Thoracic aorta (tissue), 2 donors: ENCODE measurements around the gene CYGB. TPM values are rescaled to one million over a fixed set of nuclear protein-coding genes. Genes with fewer than 3 reads are reported as not detected.
A peak's percentile ranks its signal among the peaks of the same experiment; 100 is the strongest.

Source experiments
- ATAC-seq: fragments of 150-250 bp; one replicate; pipeline ENCODE4 v1.8.0; 2017; ENCODE audit warnings: low read depth; ENCODE audit not compliant: insufficient number of reproducible peaks, low FRiP score
- DNase-seq: peaks from one replicate; pipeline ENCODE4 v3.0.0-alpha.2; 2020; ENCODE audit warnings: low spot score
- H3K27ac ChIP-seq, 2 donors: fragments of 200-600 bp; sonication (generic); 1 replicate in 1 of 2; 2 replicates in 1 of 2; pipeline ENCODE4 v1.5.1; 2016; ENCODE audit warnings: mild to moderate bottlenecking in 2 of 2, moderate library complexity in 2 of 2
- H3K27me3 ChIP-seq: fragments of 200-600 bp; sonication (generic); replicated peaks from 2 replicates; pipeline ENCODE4 v1.6.0; 2016; ENCODE audit warnings: mild to moderate bottlenecking; ENCODE audit not compliant: insufficient read depth
- H3K36me3 ChIP-seq: fragments of 200-600 bp; sonication (generic); one replicate; pipeline ENCODE4 v1.5.1; 2016
- H3K4me1 ChIP-seq, 2 donors: fragments of 200-600 bp; sonication (generic); 1 replicate in 1 of 2; 2 replicates in 1 of 2; pipeline versions ENCODE4 v1.5.1 to v1.6.0; 2016; ENCODE audit warnings: low read depth in 2 of 2, mild to moderate bottlenecking in 1 of 2; ENCODE audit not compliant: control insufficient read depth in 1 of 2
- H3K4me3 ChIP-seq: fragments of 200-600 bp; sonication (generic); 2 replicates; pipeline ENCODE4 v1.5.1; 2016; ENCODE audit warnings: mild to moderate bottlenecking
- H3K9me3 ChIP-seq: fragments of 200-600 bp; sonication (generic); 2 replicates; pipeline ENCODE4 v1.5.1; 2016
- CTCF ChIP-seq: fragments of 200-600 bp; sonication (generic); IDR thresholded peaks from one replicate; pipeline ENCODE4 v1.5.1; 2019; ENCODE audit warnings: antibody characterized with exemption
- total RNA-seq, 2 donors: library from RNA; depleted of rRNA; stranded (reverse); fragments of >200 nt; gene quantifications; one replicate each; pipeline versions ENCODE4 v1.1.0 to v1.2.3, GENCODE V29; 2016

CYGB gene
- total RNA-seq, 2 donors from 2014 or later: 8.3 to 17.7 TPM

GRCh38 chr17:76541739-76542454, 4.4 kb upstream of the CYGB start:
- Histone ChIP-seq H3K9me3 (no peaks in the 10 kb centered on the region), H3K4me3 (no peak overlapping the region), H3K36me3 (no peaks in the 10 kb centered on the region), H3K27ac (no peak overlapping the region), H3K27me3 (peaks cover 5% of the 10 kb centered on the region), H3K4me1 (peaks cover 4 to 25% of the 10 kb centered on the region in 2 donors)
- no peak for TF ChIP-seq CTCF
- ATAC-seq: no peak
- no peak for DNase-seq

GRCh38 chr17:76540381-76541300, 3.1 kb upstream of the CYGB start:
- peak; percentile 73 for DNase-seq
- Histone ChIP-seq H3K4me1 (peaks cover 4 to 27% of the 10 kb centered on the region in 2 donors), H3K27me3 (peaks cover 5% of the 10 kb centered on the region), H3K36me3 (no peaks in the 10 kb centered on the region), H3K27ac (no peak overlapping the region), H3K4me3 (peak overlapping the region; percentile 69), H3K9me3 (no peaks in the 10 kb centered on the region)
- peak; percentile 92 for ATAC-seq
- TF ChIP-seq CTCF: peak; percentile 26

- no peak for ATAC-seq
- no peaks in the 10 kb centered on the region for H3K9me3 ChIP-seq
- H3K4me3 ChIP-seq: peak within 1 kb of the TSS; percentile 69
- H3K36me3 ChIP-seq: no peaks in the 10 kb centered on the region
- no peak within 1 kb of the TSS for H3K27ac ChIP-seq
- no peak for TF ChIP-seq CTCF
- peaks cover 5% of the 10 kb centered on the region for H3K27me3 ChIP-seq
- no peak for DNase-seq
- H3K4me1 ChIP-seq: peaks cover 4 to 27% of the 10 kb centered on the region in 2 donors
Measured at GRCh38 chr17:76539631-76540271, 2.2 kb upstream of the CYGB start, which contains the start of gene PRCD. PRCD (plus strand) TSS chr17:76540044; CDS start chr17:76540142, 98 bp downstream.

GRCh38 chr17:76538941-76539570, 1.5 kb upstream of the CYGB start:
- no peak for DNase-seq
- H3K4me3 ChIP-seq: no peak overlapping the region
- TF ChIP-seq CTCF: no peak

More at GRCh38 chr17:76538941-76539570, 1.5 kb upstream of the CYGB start:
- Histone ChIP-seq H3K27ac (no peak overlapping the region), H3K4me1 (peaks cover 4 to 27% of the 10 kb centered on the region in 2 donors), H3K27me3 (peaks cover 5% of the 10 kb centered on the region), H3K9me3 (no peaks in the 10 kb centered on the region), H3K36me3 (no peaks in the 10 kb centered on the region)
- no peak for ATAC-seq
